ENCODE results near the gene PRMT7. TPM values are rescaled to one million over a fixed set of nuclear protein-coding genes. Genes with fewer than 3 reads are reported as not detected.

PRMT7 gene
- total RNA-seq, 1 donor from 2014 or later = 50.0 TPM

- DNase-seq = no peak
Observed at GRCh38 chr16:68378436-68379415, 67.9 kb downstream of the PRMT7 start.

GRCh38 chr16:68379472-68380347 is 68.9 kb downstream of the PRMT7 start:
- no peak for DNase-seq

GRCh38 chr16:68380348-68380670 is 69.5 kb downstream of the PRMT7 start:
- DNase-seq = no peak

- no peak for DNase-seq
Observed at GRCh38 chr16:68380676-68381362, 70.0 kb downstream of the PRMT7 start.

DNA sequence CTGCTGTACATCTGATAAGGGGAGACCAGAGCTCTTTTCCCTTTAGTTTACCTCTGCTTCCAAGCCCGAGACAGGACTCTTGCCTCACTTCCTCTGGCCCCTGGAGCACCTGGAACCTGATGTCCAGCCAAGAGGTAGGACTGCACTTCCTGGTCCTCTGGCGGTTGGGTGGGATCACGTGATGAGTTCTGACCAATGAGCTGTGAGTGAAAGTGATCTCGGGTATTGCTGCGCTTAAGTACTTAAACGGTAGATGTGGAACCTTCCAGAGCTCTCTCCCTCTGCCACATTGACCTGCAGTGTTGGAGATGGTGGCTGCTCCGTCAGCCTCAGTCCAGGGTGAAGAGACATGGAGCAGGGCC is 70.5 kb downstream of the PRMT7 start:
- no peak for DNase-seq

DNA sequence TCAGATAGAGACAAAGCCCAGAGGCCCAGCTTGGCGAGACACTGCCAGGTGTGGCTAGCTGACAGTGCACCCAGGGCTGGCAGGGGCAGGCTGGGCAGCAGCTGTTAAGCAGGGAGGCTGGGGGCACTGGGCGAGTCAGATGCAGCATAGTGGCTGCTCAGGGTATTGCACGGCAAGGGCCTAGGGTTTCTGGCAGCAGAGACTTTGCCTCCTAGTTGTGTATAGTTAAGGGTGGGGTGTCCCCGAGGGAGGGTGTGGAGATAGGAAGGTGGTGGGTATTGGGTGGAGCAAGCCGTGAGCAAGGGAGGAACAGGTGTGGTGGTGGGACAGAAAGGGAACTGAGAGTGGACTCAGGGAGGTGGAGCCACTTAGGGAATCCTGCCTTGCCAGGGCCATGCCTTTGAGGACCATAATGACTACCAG is 71.5 kb downstream of the PRMT7 start:
- no peak for DNase-seq

DNA sequence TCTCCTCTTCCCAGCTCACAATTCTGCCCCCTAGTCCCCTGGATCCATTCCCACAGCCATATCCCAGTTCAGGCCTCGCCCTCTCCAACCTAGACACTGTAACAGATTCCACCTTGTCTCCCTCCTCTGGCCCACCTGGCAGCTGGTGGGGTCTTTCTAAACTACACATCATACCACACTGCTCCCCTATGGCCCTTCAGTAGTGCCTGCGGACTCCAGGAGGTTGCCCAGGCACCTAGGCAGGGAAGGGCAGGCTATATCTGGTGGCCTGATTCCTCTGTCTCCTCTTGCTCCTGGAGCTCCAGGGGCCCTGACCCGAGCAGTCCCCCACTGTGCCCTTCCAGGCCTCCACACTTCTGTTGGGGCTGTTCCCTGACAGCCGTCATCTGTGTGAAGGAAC is 73.0 kb downstream of the PRMT7 start:
- no peak for DNase-seq

DNA sequence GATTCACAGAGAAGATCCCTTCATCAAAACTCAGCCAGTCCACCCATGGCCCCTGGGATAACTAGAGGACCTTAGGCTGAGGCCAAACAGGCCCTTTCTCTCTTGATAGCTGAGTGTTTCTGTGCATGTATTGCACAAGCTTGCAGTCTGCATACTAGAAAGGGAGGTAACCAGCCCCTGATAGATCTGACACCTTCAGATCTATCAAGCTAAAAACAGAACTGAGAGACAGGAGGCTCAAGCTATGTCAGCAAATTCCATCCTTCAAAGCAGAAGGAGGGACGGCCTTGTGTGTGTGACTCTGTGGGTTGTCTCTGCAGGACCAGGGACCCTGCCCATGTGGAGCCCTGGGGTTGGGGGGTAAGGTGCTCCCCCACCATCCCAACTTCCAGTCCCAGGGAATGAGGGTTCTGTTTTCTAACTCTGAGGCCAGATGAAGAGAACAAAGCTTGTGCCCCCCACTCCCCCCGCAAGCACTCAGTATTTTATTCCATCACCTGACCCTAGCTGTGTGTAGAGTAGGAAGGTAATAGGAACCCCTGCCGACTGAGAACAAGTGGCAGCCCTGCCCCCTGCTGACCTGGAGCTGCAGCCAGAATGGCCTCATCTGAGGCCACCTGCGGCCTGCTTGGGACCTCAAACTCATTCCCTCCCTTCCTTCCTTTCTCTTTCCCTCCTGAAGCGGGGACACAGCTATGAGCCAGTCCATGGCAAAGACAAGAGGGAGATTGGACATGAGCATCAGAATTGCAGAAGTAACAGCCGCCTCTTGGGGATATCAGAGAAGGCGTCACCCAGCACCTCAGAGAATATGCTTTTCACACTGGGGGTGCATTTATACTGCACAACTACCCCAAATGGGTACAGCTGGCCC is 73.7 kb downstream of the PRMT7 start:
- no peak for DNase-seq

DNA sequence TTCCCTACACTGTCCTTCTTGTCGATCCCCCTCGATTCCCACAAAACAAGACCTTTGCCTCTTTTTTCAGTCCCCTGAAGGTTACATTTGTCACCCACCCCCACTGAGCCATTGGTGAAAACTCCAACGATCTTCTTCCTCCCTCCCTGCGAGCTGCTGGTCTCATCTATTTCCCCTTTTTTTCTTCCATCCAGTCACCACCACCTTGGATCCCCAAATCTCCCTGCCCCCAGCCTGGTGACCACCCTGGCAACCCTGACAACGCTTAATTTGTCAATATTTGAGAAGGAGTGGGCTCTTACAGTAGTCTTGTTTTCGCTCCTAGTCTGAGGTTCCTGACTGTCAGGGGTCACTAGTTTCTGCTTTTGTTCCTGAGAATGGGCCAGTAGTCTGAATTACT is 74.6 kb downstream of the PRMT7 start:
- DNase-seq = no peak

DNA sequence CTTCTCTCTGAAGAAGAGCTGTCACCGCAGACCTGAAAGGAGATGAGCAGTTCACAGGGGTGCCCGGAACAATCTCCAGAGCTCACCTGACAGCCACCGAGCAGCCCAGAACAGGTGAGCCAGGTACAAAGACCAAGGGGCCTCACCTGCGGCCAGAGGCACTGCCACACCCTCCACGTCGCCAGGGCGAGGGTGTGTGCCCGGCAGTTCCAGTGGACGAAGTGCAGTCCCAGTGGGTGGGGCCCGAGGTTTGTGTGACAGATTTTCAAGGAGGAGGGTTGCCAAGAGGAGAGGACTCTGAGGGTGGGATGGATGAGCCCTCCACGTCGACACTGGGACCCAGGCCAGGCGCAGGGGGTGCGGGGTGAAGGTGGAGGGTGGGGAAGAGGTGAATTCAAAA is 75.8 kb downstream of the PRMT7 start:
- no peak for DNase-seq

DNA sequence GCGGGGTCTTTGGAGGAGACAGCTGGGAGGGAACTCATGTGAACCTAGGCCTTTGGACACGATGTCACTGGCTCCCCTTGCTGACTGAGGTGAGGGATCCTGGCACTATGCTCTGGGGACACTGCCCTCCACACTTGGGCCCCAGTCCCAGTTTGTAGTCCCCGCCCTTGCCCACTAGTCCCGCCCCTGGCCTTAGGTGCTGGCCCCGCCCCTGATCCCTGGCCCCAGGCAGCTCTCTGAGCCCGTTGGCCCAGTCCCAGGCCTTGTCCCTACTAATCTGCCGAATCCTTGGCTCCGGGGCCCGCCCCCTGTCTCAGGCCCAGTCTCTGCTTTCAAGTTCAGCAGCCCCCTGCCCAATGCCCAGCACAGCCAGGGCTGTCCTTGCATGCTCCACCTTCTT is 76.5 kb downstream of the PRMT7 start:
- no peak for DNase-seq

DNA sequence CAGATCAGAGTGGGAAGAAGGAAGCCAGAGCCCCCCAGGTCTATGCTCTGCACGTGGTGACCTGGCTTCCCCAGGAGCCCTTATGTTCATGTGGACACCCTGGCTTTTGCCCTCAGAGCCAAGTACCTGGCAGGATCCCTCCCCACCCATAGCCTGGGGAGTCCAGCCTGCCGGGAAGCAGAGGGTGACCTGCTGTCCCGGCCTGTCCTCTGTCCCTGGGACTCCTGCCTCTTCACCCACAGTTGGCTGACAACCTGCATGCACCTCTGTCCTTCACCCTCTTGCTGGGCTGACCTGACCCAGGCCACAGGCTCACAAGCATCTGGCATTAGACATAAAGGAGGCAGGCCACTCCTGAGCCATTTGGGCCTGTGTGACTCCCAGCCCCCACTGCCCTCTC is 77.3 kb downstream of the PRMT7 start:
- no peak for DNase-seq

DNA sequence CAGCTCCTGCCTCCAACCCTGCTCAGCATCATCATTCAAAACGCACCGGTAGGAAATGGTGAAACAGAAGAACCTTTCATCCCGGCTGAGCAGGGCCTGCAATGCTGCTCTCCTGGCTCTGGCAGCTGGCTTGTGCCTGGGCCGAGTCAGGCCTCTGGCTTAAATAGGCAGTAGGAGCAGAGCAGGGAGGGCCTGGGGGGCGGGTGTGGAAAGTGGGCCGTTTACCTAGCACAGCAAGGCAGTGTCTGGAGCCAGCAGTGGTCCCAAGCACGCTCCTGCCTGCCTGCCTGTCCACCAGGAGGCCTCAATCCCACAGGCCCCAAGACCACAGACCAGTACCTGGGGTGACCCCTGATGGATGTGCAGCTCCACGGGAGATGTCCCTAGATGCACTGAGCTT is 78.2 kb downstream of the PRMT7 start:
- no peak for DNase-seq

- no peak for DNase-seq
Observed at GRCh38 chr16:68389750-68390371, 79.0 kb downstream of the PRMT7 start.

GRCh38 chr16:68393333-68393732 is 82.5 kb downstream of the PRMT7 start:
- DNase-seq = no peak

- DNase-seq = no peak
Observed at GRCh38 chr16:68395167-68395786, 84.5 kb downstream of the PRMT7 start.

DNA sequence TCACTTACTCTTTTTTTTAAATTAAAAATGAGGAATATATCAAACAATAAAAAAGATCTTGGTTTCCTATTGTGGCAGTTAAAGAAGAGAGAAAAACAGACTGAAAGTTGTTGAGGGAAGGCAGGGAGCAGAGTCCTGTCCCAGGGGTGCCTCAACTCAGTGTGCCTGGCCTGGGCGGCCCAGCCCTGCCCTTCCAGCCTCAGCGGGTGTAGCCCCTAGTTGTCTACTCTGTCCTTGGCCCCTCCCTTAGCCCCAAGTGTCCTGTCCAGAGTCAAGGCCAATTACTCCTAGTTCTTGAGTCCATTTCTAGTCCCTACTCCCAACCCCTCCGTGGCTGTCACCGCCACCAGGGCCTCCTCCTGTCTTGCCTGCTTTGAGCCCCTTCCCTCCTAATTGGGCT is 85.0 kb downstream of the PRMT7 start:
- DNase-seq = no peak

GRCh38 chr16:68396481-68396880 is 85.7 kb downstream of the PRMT7 start:
- DNase-seq = peak; percentile 78

- no peak for DNase-seq
Observed at GRCh38 chr16:68397710-68398201, 86.9 kb downstream of the PRMT7 start.

GRCh38 chr16:68399456-68399855 is 88.6 kb downstream of the PRMT7 start:
- no peak for DNase-seq

Measured in dermis blood vessel endothelial cell (primary cell).